ENCODE measurements around the gene PPHLN1.

The PPHLN1 gene

DNA sequence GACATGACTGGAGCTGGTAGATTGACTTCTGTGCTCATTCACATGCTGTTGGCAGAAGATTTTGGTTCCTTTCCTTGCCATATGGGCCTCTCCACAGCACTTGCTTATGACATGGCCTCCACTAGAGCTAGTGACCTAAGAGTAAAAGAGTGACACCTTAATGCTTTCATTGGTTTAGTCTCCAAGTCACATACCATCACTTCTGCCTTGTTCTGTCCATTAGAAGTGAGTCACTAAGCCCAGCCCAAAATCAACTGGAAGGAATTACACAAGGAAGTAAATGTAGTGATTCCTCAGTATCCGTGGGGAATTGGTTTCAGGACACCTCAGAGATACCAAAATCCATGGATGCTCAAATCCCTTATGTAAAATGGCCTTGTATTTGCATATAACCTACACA lies 81.3 kb downstream of the PPHLN1 start:
- no peak overlapping the region for H3K27ac ChIP-seq (ENCODE audit: low read length)
- no peaks in the 10 kb centered on the region for H3K9me3 ChIP-seq (ENCODE audit: control insufficient read depth in 2 of 2, low read length in 2 of 2)
- H3K4me1 ChIP-seq (ENCODE audit: control insufficient read depth, insufficient read depth, low read length) = no peaks in the 10 kb centered on the region
- no peaks in the 10 kb centered on the region for H3K27me3 ChIP-seq (ENCODE audit: control insufficient read depth in 1 of 2, insufficient read depth in 2 of 2, low read length in 2 of 2)
- no peaks in the 10 kb centered on the region for H3K36me3 ChIP-seq (ENCODE audit: control insufficient read depth in 2 of 2, insufficient read depth in 2 of 2, low read length in 2 of 2)
- H3K9ac ChIP-seq (ENCODE audit: low read length in 2 of 2) = no peak overlapping the region
- no peak overlapping the region for H3K4me3 ChIP-seq (ENCODE audit: low read length in 2 of 2)

DNA sequence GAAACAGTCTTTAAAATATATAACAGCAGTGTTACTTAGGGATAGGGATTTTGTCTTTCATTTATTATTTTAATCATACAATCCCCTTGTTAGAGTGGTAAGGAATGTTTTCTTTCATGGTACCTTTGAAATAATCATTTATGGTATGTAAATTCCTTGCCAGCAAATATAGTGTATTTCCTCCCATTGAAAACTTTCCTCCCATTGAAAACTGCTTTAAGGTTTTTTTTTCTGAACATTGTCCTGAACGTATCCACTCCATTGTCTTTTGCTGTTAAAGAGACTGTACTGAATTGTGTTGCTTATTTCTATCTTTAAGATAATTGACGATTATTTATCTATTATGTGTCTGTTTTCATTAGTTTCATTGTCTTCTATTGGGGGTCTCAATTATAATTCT lies 83.5 kb downstream of the PPHLN1 start:
- Histone ChIP-seq H3K9ac (ENCODE audit: low read length in 2 of 2) (no peak overlapping the region), H3K36me3 (ENCODE audit: control insufficient read depth in 2 of 2, insufficient read depth in 2 of 2, low read length in 2 of 2) (no peaks in the 10 kb centered on the region), H3K9me3 (ENCODE audit: control insufficient read depth in 2 of 2, low read length in 2 of 2) (no peaks in the 10 kb centered on the region), H3K27ac (ENCODE audit: low read length) (no peak overlapping the region), H3K27me3 (ENCODE audit: control insufficient read depth in 1 of 2, insufficient read depth in 2 of 2, low read length in 2 of 2) (no peaks in the 10 kb centered on the region), H3K4me3 (ENCODE audit: low read length in 2 of 2) (no peak overlapping the region), H3K4me1 (ENCODE audit: control insufficient read depth, insufficient read depth, low read length) (no peaks in the 10 kb centered on the region)

DNA sequence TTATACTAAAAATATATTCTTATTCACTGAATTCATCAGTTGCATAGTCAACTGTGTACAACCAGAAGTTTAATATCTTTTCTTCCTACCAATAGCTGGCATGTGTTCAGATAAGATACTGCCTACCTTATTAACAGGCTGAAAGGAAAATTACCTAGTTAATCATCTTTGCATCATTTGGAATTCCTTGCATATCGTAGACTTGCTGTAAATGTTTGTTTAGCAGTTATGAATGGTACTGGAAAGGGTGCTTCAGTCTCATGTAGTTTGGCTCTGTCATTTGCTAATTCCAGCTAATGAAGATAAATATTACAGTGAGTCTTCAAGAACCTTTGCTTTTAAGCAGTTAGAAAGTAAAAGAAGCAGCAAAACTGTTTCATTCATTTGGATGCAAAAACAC lies 84.4 kb downstream of the PPHLN1 start:
- H3K9ac ChIP-seq (ENCODE audit: low read length in 2 of 2) = no peak overlapping the region
- no peak overlapping the region for H3K27ac ChIP-seq (ENCODE audit: low read length)
- no peaks in the 10 kb centered on the region for H3K27me3 ChIP-seq (ENCODE audit: control insufficient read depth in 1 of 2, insufficient read depth in 2 of 2, low read length in 2 of 2)
- no peak overlapping the region for H3K4me3 ChIP-seq (ENCODE audit: low read length in 2 of 2)
- no peaks in the 10 kb centered on the region for H3K9me3 ChIP-seq (ENCODE audit: control insufficient read depth in 2 of 2, low read length in 2 of 2)
- no peaks in the 10 kb centered on the region for H3K36me3 ChIP-seq (ENCODE audit: control insufficient read depth in 2 of 2, insufficient read depth in 2 of 2, low read length in 2 of 2)
- H3K4me1 ChIP-seq (ENCODE audit: control insufficient read depth, insufficient read depth, low read length) = no peaks in the 10 kb centered on the region

DNA sequence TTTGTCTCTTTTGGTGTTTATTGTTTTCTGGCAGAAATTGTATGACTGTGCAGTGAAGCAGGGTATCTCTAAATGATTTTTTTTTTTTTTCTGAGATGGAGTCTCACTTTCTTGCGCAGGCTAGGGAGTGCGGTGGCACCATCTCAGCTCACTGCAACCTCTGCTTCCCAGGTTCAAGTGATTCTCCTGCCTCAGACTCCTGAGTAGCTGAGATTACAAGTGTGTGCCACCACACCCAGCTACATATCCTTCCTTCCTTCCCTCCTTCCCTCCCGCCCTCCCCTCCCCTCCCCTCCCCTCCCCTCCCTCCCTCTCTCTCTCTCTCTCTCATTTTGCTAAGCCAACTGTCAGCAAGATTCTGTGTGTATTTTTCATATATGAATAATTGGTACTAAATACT lies 94.4 kb downstream of the PPHLN1 start:
- H3K27me3 ChIP-seq (ENCODE audit: control insufficient read depth in 1 of 2, insufficient read depth in 2 of 2, low read length in 2 of 2) = no peaks in the 10 kb centered on the region
- no peak overlapping the region for H3K27ac ChIP-seq (ENCODE audit: low read length)
- no peak overlapping the region for H3K4me3 ChIP-seq (ENCODE audit: low read length in 2 of 2)
- no peak overlapping the region for H3K9ac ChIP-seq (ENCODE audit: low read length in 2 of 2)
- no peaks in the 10 kb centered on the region for H3K4me1 ChIP-seq (ENCODE audit: control insufficient read depth, insufficient read depth, low read length)
- peaks cover 0 to 2% of the 10 kb centered on the region in 2 donors for H3K36me3 ChIP-seq (ENCODE audit: control insufficient read depth in 2 of 2, insufficient read depth in 2 of 2, low read length in 2 of 2)
- H3K9me3 ChIP-seq (ENCODE audit: control insufficient read depth in 2 of 2, low read length in 2 of 2) = no peaks in the 10 kb centered on the region

DNA sequence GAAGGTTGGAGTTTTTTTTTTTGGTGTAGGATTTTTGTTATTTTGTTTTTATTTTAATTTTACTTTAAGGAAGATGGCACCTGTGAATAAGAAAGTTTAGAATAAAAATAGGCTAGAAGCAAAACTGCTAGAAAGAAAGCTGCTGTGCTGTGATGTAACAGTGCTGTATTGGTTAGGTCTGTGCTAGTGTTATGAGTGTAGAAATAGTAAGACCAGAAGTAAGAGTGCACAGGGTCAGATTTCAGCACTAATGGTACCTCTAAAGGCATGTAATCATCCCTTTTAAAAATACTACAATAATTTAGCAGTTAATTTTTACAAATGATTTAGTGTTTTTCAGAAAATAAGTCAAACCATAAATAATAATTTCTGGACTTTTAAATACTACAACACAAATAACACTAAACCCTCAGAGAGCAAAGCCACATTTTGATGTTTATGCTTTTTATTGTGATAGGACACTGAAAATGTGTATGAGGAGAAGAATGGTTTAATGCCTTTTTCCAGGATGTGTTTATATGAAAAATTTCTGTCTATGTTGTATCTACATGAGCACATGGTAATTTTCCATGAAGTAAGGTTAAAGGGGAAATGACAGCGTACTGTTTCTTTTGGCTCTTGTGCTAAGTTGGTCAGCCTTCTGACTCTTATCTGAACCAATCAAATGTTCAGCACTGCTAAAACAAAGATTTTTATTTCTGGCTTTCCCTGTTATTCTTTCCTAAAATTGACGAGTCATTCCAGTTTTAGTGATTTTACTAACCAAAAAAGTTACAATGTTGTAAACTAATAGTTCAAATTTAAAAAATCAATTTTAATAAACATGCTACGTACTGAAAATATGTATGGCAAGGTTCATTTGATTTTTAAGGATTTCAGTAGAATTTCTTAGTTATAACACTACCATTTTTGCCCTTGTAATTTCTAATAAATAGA lies 96.1 kb downstream of the PPHLN1 start:
- Histone ChIP-seq H3K27ac (ENCODE audit: low read length) (no peak overlapping the region), H3K4me3 (ENCODE audit: low read length in 2 of 2) (no peak overlapping the region)

DNA sequence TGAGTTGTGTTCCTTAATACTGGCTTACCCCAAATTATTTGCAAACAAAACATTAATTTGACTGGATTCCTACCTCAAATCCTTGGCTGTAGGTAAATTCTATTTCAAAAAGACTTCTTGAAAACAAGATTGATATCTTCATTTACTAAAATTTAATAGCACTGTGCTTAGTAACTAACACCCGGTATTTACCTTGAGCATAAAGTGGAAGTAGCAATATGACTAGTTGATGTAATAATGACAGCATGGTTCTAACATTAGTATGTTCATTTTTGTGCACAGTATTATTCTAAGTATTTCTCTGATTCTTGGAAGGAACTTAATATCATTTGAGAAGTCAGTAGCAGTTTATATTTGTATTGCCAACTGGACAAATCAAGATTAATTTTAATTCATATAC lies 96.8 kb downstream of the PPHLN1 start:
- Histone ChIP-seq H3K27ac (ENCODE audit: low read length) (no peak overlapping the region), H3K4me3 (ENCODE audit: low read length in 2 of 2) (no peak overlapping the region)

More for the DNA sequence above, 96.1 kb downstream of the PPHLN1 start:
- no peak overlapping the region for H3K9ac ChIP-seq (ENCODE audit: low read length in 2 of 2)
- H3K36me3 ChIP-seq (ENCODE audit: control insufficient read depth in 2 of 2, insufficient read depth in 2 of 2, low read length in 2 of 2) = peaks cover 0 to 2% of the 10 kb centered on the region in 2 donors
- H3K27me3 ChIP-seq (ENCODE audit: control insufficient read depth in 1 of 2, insufficient read depth in 2 of 2, low read length in 2 of 2) = no peaks in the 10 kb centered on the region
- H3K9me3 ChIP-seq (ENCODE audit: control insufficient read depth in 2 of 2, low read length in 2 of 2) = no peaks in the 10 kb centered on the region
- H3K4me1 ChIP-seq (ENCODE audit: control insufficient read depth, insufficient read depth, low read length) = no peaks in the 10 kb centered on the region

DNA sequence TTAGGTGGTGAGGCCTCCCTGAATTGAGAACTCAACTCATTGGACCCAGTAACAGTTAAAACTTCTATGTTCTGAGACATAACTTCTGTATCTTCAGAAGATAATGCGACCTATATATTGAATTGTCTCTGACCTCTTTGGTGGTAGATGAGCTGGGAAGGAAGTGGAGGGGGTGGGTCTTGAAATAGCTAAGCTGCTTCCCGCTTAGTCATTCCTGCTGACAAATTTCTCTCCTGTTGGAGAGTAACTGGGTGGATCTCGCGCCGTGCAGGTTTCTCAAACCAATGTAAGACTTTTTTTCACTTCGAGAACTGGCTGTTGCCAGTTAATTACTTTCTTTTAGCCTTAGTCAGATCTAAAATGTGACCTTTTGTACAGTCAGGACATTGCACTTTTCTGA lies 100.8 kb downstream of the PPHLN1 start:
- H3K9me3 ChIP-seq (ENCODE audit: control insufficient read depth in 2 of 2, low read length in 2 of 2) = no peaks in the 10 kb centered on the region
- no peak overlapping the region for H3K9ac ChIP-seq (ENCODE audit: low read length in 2 of 2)
- H3K4me3 ChIP-seq (ENCODE audit: low read length in 2 of 2) = no peak overlapping the region
- no peaks in the 10 kb centered on the region for H3K4me1 ChIP-seq (ENCODE audit: control insufficient read depth, insufficient read depth, low read length)
- no peak overlapping the region for H3K27ac ChIP-seq (ENCODE audit: low read length)
- H3K27me3 ChIP-seq (ENCODE audit: control insufficient read depth in 1 of 2, insufficient read depth in 2 of 2, low read length in 2 of 2) = no peaks in the 10 kb centered on the region
- H3K36me3 ChIP-seq (ENCODE audit: control insufficient read depth in 2 of 2, insufficient read depth in 2 of 2, low read length in 2 of 2) = peaks cover 0 to 2% of the 10 kb centered on the region in 2 donors

More for the DNA sequence above, 96.8 kb downstream of the PPHLN1 start:
- Histone ChIP-seq H3K36me3 (ENCODE audit: control insufficient read depth in 2 of 2, insufficient read depth in 2 of 2, low read length in 2 of 2) (peaks cover 0 to 2% of the 10 kb centered on the region in 2 donors), H3K9ac (ENCODE audit: low read length in 2 of 2) (no peak overlapping the region), H3K4me1 (ENCODE audit: control insufficient read depth, insufficient read depth, low read length) (no peaks in the 10 kb centered on the region), H3K27me3 (ENCODE audit: control insufficient read depth in 1 of 2, insufficient read depth in 2 of 2, low read length in 2 of 2) (no peaks in the 10 kb centered on the region), H3K9me3 (ENCODE audit: control insufficient read depth in 2 of 2, low read length in 2 of 2) (no peaks in the 10 kb centered on the region)

DNA sequence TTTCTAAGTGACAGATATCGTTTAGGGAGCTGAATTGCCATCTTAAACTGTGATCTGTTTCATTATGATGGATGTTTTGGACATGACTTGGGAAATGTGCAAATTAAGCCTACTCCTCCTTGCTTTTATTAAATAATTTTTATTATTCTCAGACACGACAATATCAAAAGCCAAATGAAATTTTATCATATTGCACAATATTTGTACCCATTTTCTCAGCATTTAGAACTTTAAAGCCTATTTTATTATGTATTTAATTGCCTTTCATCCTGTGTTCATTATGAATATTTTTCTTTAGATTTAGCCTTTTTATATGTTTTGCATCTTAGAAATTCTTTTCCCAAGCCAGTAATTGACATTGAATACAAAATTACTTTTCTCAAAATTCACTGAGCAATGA lies 102.9 kb downstream of the PPHLN1 start:
- Histone ChIP-seq H3K36me3 (ENCODE audit: control insufficient read depth in 2 of 2, insufficient read depth in 2 of 2, low read length in 2 of 2) (peaks cover 2% of the 10 kb centered on the region in 2 donors), H3K9me3 (ENCODE audit: control insufficient read depth in 2 of 2, low read length in 2 of 2) (no peaks in the 10 kb centered on the region), H3K27ac (ENCODE audit: low read length) (no peak overlapping the region), H3K27me3 (ENCODE audit: control insufficient read depth in 1 of 2, insufficient read depth in 2 of 2, low read length in 2 of 2) (no peaks in the 10 kb centered on the region), H3K9ac (ENCODE audit: low read length in 2 of 2) (no peak overlapping the region), H3K4me3 (ENCODE audit: low read length in 2 of 2) (no peak overlapping the region), H3K4me1 (ENCODE audit: control insufficient read depth, insufficient read depth, low read length) (no peaks in the 10 kb centered on the region)

DNA sequence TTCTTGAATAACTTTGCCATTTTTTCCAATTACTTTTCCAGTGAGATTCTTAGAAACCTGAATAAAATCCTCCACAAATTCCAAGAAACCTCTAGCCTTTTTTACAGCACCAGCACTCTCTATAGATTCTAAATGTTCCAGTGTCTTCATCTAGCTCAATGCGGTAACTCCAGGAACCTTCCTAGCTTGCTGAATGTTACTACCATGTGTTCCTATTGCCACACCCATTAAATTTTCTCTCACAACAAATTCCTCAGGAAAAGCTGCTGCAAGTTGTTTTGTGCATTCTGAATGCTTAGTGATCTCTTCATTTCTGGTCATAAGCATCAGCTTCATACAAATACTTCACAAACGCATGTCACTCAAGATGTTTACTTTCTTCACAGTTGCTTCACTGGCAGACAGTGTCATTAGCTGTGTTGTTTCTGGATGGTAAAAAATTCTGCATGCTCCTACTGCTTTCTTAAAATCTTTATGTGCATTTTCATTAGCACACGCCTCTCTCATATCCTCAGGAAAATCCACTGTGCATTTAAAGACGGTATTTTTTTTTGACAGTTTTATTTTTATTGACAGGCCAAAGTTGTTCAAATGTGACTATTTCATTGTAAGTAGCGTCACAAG lies 106.7 kb downstream of the PPHLN1 start:
- H3K27ac ChIP-seq (ENCODE audit: low read length) = no peak overlapping the region
- H3K9me3 ChIP-seq (ENCODE audit: control insufficient read depth in 2 of 2, low read length in 2 of 2) = no peaks in the 10 kb centered on the region
- no peaks in the 10 kb centered on the region for H3K4me1 ChIP-seq (ENCODE audit: control insufficient read depth, insufficient read depth, low read length)
- H3K9ac ChIP-seq (ENCODE audit: low read length in 2 of 2) = no peak overlapping the region
- peaks cover 0 to 2% of the 10 kb centered on the region in 2 donors for H3K36me3 ChIP-seq (ENCODE audit: control insufficient read depth in 2 of 2, insufficient read depth in 2 of 2, low read length in 2 of 2)
- H3K4me3 ChIP-seq (ENCODE audit: low read length in 2 of 2) = no peak overlapping the region
- H3K27me3 ChIP-seq (ENCODE audit: control insufficient read depth in 1 of 2, insufficient read depth in 2 of 2, low read length in 2 of 2) = no peaks in the 10 kb centered on the region

DNA sequence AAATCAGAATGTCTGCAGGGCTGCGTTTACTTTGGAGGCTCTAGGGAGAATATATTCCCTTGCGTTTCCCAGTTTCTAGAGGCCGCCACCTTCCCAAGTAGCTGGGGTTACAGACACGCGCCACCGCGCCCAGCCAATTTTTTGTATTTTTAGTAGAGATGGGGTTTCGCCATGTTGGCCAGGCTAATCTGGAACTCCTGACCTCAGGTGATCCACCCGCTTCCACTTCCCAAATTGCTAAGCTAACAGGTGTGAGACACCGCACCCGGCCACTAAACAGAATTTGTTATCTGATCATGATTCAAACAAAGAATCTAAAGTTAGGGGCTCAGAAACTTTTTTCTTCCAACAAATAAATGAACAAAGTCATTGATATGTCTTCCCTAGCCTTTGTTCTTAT lies 114.6 kb downstream of the PPHLN1 start:
- no peaks in the 10 kb centered on the region for H3K9me3 ChIP-seq (ENCODE audit: control insufficient read depth in 2 of 2, low read length in 2 of 2)
- no peak overlapping the region for H3K4me3 ChIP-seq (ENCODE audit: low read length in 2 of 2)
- no peaks in the 10 kb centered on the region for H3K27me3 ChIP-seq (ENCODE audit: control insufficient read depth in 1 of 2, insufficient read depth in 2 of 2, low read length in 2 of 2)
- H3K36me3 ChIP-seq (ENCODE audit: control insufficient read depth in 2 of 2, insufficient read depth in 2 of 2, low read length in 2 of 2) = peaks cover 12 to 13% of the 10 kb centered on the region in 2 donors
- H3K9ac ChIP-seq (ENCODE audit: low read length in 2 of 2) = no peak overlapping the region
- no peak overlapping the region for H3K27ac ChIP-seq (ENCODE audit: low read length)
- H3K4me1 ChIP-seq (ENCODE audit: control insufficient read depth, insufficient read depth, low read length) = no peaks in the 10 kb centered on the region

DNA sequence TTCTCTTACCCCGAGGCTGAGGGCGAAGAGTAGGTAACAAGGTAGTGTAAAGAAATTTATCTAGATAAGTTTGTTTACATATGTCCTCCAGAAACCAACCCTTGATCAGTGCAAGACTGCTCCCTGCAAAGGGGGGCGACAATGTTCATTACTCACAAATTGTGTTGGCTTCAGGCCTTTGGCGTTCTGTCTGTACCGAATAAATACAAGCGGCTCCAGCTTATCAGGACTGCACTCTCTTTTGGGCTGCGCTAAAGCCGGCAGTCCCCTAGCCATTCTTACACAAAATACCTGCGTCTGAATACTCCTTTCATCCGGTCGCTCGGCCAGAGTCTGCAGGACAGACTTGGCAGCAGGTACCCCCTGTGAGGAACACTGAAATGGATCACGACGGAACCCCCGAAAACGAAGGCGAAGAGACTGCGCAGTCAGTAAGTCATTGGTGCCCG lies 116.4 kb downstream of the PPHLN1 start:
- Histone ChIP-seq H3K36me3 (ENCODE audit: control insufficient read depth in 2 of 2, insufficient read depth in 2 of 2, low read length in 2 of 2) (peaks cover 12 to 13% of the 10 kb centered on the region in 2 donors), H3K27me3 (ENCODE audit: control insufficient read depth in 1 of 2, insufficient read depth in 2 of 2, low read length in 2 of 2) (no peaks in the 10 kb centered on the region), H3K4me1 (ENCODE audit: control insufficient read depth, insufficient read depth, low read length) (no peaks in the 10 kb centered on the region), H3K9me3 (ENCODE audit: control insufficient read depth in 2 of 2, low read length in 2 of 2) (no peaks in the 10 kb centered on the region), H3K9ac (ENCODE audit: low read length in 2 of 2) (no peak overlapping the region), H3K27ac (ENCODE audit: low read length) (no peak overlapping the region), H3K4me3 (ENCODE audit: low read length in 2 of 2) (no peak overlapping the region)
